HepG2 (cell line): ENCODE results near the gene ZFYVE28. TPM values are rescaled to one million over a fixed set of nuclear protein-coding genes. Genes with fewer than 3 reads are reported as not detected.

Experiments
- KDM3A ChIP-seq: IDR thresholded peaks from 2 replicates; pipeline ENCODE4 v1.6.1; 2018; ENCODE audit warnings: low read depth, missing compliant biosample characterization
- MBD4 ChIP-seq: IDR thresholded peaks from 2 replicates; pipeline ENCODE4 v1.6.1; 2012; ENCODE audit warnings: low read length, inconsistent platforms, borderline replicate concordance
- NFYC ChIP-seq: IDR thresholded peaks from 2 replicates; pipeline ENCODE4 v1.6.1; 2016; ENCODE audit warnings: missing genetic modification reagents, missing compliant biosample characterization
- NRL ChIP-seq: sonication (generic); formaldehyde crosslinking; IDR thresholded peaks from 2 replicates; pipeline ENCODE4 v1.5.0; 2020; ENCODE audit warnings: missing genetic modification reagents, mild to moderate bottlenecking, moderate library complexity, borderline replicate concordance
- PITX1 ChIP-seq: sonication (generic); formaldehyde crosslinking; IDR thresholded peaks from 2 replicates; pipeline ENCODE4 v1.5.1; 2020; ENCODE audit warnings: mild to moderate bottlenecking, missing genetic modification reagents
- PRPF4 ChIP-seq: fragments of 200-400 bp; formaldehyde crosslinking; IDR thresholded peaks from 2 replicates; pipeline ENCODE4 v1.6.1; 2016; ENCODE audit warnings: low read length, low read depth; ENCODE audit not compliant: poor library complexity, severe bottlenecking
- RAD51 ChIP-seq: fragments of 450-650 bp; IDR thresholded peaks from 2 replicates; pipeline ENCODE4 v1.6.1; 2016; ENCODE audit warnings: borderline replicate concordance
- TBP ChIP-seq: sonication (generic); formaldehyde crosslinking; IDR thresholded peaks from 2 replicates; pipeline ENCODE4 v1.5.0; 2020; ENCODE audit warnings: missing genetic modification reagents
- ZNF10 ChIP-seq: sonication (generic); formaldehyde crosslinking; IDR thresholded peaks from 2 replicates; pipeline ENCODE4 v1.4.0; 2020; ENCODE audit warnings: mild to moderate bottlenecking, low read depth, missing genetic modification reagents, borderline replicate concordance
- ZNF180 ChIP-seq: sonication (generic); formaldehyde crosslinking; IDR thresholded peaks from 2 replicates; pipeline ENCODE4 v1.4.0; 2020; ENCODE audit warnings: low read depth, missing genetic modification reagents, borderline replicate concordance
- ZNF225 ChIP-seq: sonication (generic); formaldehyde crosslinking; IDR thresholded peaks from 2 replicates; pipeline ENCODE4 v1.4.0; 2020; ENCODE audit warnings: mild to moderate bottlenecking, missing genetic modification reagents
- ZNF264 ChIP-seq: sonication (generic); formaldehyde crosslinking; IDR thresholded peaks from 2 replicates; pipeline ENCODE4 v1.4.0; 2020; ENCODE audit warnings: missing genetic modification reagents
- ZNF292 ChIP-seq: sonication (generic); formaldehyde crosslinking; IDR thresholded peaks from 2 replicates; pipeline ENCODE4 v1.8.1; 2022; ENCODE audit warnings: mild to moderate bottlenecking, low read depth, missing genetic modification reagents, borderline replicate concordance
- ZNF33B ChIP-seq: sonication (generic); formaldehyde crosslinking; IDR thresholded peaks from 2 replicates; pipeline ENCODE4 v1.5.1; 2020; ENCODE audit warnings: mild to moderate bottlenecking, missing genetic modification reagents
- ZNF432 ChIP-seq: sonication (generic); formaldehyde crosslinking; IDR thresholded peaks from 2 replicates; pipeline ENCODE4 v1.5.0; 2020; ENCODE audit warnings: missing genetic modification reagents, mild to moderate bottlenecking, borderline replicate concordance
- ZNF547 ChIP-seq: sonication (generic); formaldehyde crosslinking; IDR thresholded peaks from 2 replicates; pipeline ENCODE4 v1.5.1; 2020; ENCODE audit warnings: mild to moderate bottlenecking, missing genetic modification reagents
- ZNF614 ChIP-seq: IDR thresholded peaks from 2 replicates; pipeline ENCODE4 v1.6.1; 2018; ENCODE audit warnings: missing biosample characterization, missing genetic modification reagents, inconsistent platforms, borderline replicate concordance
- ZNF724P ChIP-seq: sonication (generic); formaldehyde crosslinking; IDR thresholded peaks from 2 replicates; pipeline ENCODE4 v1.8.0; 2022; ENCODE audit warnings: missing genetic modification reagents, borderline replicate concordance
- ZNF850 ChIP-seq: sonication (generic); formaldehyde crosslinking; conservative IDR thresholded peaks from 2 replicates; pipeline ENCODE4 v1.9.0; 2021; ENCODE audit warnings: mild to moderate bottlenecking, missing genetic modification reagents
- ZSCAN30 ChIP-seq: sonication (generic); formaldehyde crosslinking; IDR thresholded peaks from 2 replicates; pipeline ENCODE4 v1.5.0; 2020; ENCODE audit warnings: mild to moderate bottlenecking, missing genetic modification reagents
- polyA plus RNA-seq, 8 experiments: library from polyadenylated mRNA; depleted of rRNA in 3 of 8; stranded (reverse) in 7 of 8; unstranded in 1 of 8; fragments of >200 nt; fragmentation: Illumina TruSeq in 4 of 8; extraction: Trizol in 4 of 8; gene quantifications; 2 replicates each; pipeline versions ENCODE4 v1.2.1 to v1.2.3, GENCODE V29; 2011 to 2016; ENCODE audit warnings: low read depth in 4 of 8, missing spikeins in 1 of 8, mixed read lengths in 1 of 8; ENCODE audit not compliant: insufficient read depth in 1 of 8
- total RNA-seq, 5 experiments: library from RNA; depleted of rRNA; stranded (reverse); fragments of >200 nt; fragmentation: Illumina TruSeq; extraction: Trizol; gene quantifications; 2 replicates each; pipeline ENCODE4 v1.2.3, GENCODE V29; 2016; ENCODE audit warnings: low read depth in 1 of 5
- TF ChIP-seq, protein P1 (sequence below): sonication (generic); formaldehyde crosslinking; IDR thresholded peaks from 2 replicates; pipeline ENCODE4 v1.5.0; 2020; ENCODE audit warnings: mild to moderate bottlenecking, missing genetic modification reagents, borderline replicate concordance
- TF ChIP-seq, protein P2 (sequence below): sonication (generic); formaldehyde crosslinking; IDR thresholded peaks from 2 replicates; pipeline ENCODE4 v1.8.0; 2022; ENCODE audit warnings: mild to moderate bottlenecking, missing genetic modification reagents, moderate library complexity
- TF ChIP-seq, protein P3 (sequence below): sonication (generic); formaldehyde crosslinking; IDR thresholded peaks from 2 replicates; pipeline ENCODE4 v1.4.0; 2020; ENCODE audit warnings: mild to moderate bottlenecking, missing genetic modification reagents, borderline replicate concordance

ZFYVE28 gene
- total and polyA plus RNA-seq, 2 of the 13 experiments (the other 11 are each of a cell fraction or from before 2014, with no cell fraction given), result 0.12 to 0.22 TPM

DNA sequence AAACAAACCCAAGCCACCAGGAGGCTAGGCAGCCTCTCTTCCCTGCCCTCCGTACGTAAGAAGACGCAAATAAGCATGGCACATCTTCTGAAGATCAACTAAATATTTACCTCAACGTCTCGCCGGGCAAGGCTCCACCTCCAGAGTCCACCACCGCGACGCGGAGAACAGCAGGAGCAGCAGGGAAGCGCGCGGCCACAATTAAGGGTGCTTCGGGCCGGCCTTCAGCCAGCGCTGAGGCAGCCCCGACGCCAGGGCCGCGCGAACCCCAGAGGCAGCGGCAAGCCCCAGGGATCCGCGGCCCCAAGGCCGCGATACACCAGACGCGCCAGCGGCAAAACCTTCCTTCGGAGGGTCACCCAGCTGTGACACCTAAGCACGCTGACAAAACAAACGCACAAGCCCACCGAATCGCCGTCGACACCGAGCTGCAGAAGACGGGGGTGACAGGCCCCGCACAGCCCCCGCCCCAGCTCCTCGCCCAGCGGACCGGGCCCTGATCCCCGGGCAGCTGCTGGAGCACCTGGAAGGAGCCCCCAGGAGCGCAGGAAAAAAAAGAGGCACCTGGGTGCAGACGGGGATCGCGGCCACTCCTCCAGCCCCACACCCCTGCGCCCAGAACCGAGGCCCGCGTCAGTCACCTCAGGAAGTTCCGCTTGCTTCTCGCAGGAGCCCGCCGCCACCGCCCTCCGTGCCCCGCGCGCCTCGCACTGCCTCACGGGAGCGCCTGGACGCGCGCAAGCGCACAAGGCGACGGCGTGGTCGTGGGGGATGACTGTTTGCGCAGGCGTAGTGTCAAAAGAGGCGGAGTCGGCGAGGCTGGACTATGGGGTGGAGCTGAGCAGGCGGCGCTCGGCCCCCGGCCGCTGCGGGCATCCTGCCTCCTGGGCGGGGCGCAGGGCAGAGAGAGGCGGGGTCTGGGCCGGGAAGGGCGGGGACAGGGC, 176.8 kb downstream of the ZFYVE28 start, which contains the start of the genes HAUS3 and POLN (continued):
- TF ChIP-seq, protein P1, sequence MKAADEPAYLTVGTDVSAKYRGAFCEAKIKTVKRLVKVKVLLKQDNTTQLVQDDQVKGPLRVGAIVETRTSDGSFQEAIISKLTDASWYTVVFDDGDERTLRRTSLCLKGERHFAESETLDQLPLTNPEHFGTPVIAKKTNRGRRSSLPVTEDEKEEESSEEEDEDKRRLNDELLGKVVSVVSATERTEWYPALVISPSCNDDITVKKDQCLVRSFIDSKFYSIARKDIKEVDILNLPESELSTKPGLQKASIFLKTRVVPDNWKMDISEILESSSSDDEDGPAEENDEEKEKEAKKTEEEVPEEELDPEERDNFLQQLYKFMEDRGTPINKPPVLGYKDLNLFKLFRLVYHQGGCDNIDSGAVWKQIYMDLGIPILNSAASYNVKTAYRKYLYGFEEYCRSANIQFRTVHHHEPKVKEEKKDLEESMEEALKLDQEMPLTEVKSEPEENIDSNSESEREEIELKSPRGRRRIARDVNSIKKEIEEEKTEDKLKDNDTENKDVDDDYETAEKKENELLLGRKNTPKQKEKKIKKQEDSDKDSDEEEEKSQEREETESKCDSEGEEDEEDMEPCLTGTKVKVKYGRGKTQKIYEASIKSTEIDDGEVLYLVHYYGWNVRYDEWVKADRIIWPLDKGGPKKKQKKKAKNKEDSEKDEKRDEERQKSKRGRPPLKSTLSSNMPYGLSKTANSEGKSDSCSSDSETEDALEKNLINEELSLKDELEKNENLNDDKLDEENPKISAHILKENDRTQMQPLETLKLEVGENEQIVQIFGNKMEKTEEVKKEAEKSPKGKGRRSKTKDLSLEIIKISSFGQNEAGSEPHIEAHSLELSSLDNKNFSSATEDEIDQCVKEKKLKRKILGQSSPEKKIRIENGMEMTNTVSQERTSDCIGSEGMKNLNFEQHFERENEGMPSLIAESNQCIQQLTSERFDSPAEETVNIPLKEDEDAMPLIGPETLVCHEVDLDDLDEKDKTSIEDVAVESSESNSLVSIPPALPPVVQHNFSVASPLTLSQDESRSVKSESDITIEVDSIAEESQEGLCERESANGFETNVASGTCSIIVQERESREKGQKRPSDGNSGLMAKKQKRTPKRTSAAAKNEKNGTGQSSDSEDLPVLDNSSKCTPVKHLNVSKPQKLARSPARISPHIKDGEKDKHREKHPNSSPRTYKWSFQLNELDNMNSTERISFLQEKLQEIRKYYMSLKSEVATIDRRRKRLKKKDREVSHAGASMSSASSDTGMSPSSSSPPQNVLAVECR (CRISPR knock-in tag), result peak; percentile 94
- TF ChIP-seq ZNF10 (CRISPR knock-in tag) (no peak), NRL (peak; percentile 74; the same call in 1 of the 2 replicates), ZNF180 (CRISPR knock-in tag) (no peak), ZNF850 (CRISPR knock-in tag) (no peak), PITX1 (CRISPR knock-in tag) (0 out of 2 replicates have a peak, but pooled peaks have one; percentile 16), TBP (CRISPR knock-in tag) (no peak), NFYC (peak; percentile 28; the same call in 1 of the 2 replicates), ZNF614 (CRISPR knock-in tag) (0 out of 2 replicates have a peak, but pooled peaks have one; percentile 19), ZNF547 (CRISPR knock-in tag) (peak; percentile 46; the same call in 1 of the 2 replicates), PRPF4 (no peak), ZNF264 (CRISPR knock-in tag) (0 out of 2 replicates have a peak, but pooled peaks have one; percentile 12), ZNF292 (CRISPR knock-in tag) (peak; percentile 42; the same call in 1 of the 2 replicates), ZNF724P (CRISPR knock-in tag) (0 out of 2 replicates have a peak, but pooled peaks have one; percentile 14), ZNF225 (peak; percentile 79; the same call in 1 of the 2 replicates), RAD51 (no peak), ZSCAN30 (no peak), ZNF432 (CRISPR knock-in tag) (no peak), KDM3A (CRISPR knock-in tag) (peak; percentile 72; the same call in 1 of the 2 replicates), MBD4 (no peak), ZNF33B (no peak)
- TF ChIP-seq, protein P2, sequence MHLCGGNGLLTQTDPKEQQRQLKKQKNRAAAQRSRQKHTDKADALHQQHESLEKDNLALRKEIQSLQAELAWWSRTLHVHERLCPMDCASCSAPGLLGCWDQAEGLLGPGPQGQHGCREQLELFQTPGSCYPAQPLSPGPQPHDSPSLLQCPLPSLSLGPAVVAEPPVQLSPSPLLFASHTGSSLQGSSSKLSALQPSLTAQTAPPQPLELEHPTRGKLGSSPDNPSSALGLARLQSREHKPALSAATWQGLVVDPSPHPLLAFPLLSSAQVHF (CRISPR knock-in tag), result no peak; the same call in 1 of the 2 replicates
- TF ChIP-seq, protein P3, sequence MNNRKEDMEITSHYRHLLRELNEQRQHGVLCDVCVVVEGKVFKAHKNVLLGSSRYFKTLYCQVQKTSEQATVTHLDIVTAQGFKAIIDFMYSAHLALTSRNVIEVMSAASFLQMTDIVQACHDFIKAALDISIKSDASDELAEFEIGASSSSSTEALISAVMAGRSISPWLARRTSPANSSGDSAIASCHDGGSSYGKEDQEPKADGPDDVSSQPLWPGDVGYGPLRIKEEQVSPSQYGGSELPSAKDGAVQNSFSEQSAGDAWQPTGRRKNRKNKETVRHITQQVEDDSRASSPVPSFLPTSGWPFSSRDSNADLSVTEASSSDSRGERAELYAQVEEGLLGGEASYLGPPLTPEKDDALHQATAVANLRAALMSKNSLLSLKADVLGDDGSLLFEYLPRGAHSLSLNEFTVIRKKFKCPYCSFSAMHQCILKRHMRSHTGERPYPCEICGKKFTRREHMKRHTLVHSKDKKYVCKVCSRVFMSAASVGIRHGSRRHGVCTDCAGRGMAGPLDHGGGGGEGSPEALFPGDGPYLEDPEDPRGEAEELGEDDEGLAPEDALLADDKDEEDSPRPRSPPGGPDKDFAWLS, result no peak
